K562 (cell line): ENCODE data around the gene AHCYL1. TPM values are rescaled to one million over a fixed set of nuclear protein-coding genes. Genes with fewer than 3 reads are reported as not detected.

Source experiments
- ATF7 ChIP-seq: fragments of 450-650 bp; IDR thresholded peaks from 2 replicates; pipeline ENCODE4 v1.7.1; 2014; ENCODE audit warnings: mild to moderate bottlenecking, moderate library complexity
- ERF ChIP-seq: fragments of 450-650 bp; formaldehyde crosslinking; IDR thresholded peaks from 2 replicates; pipeline ENCODE4 v1.4.0; 2020; ENCODE audit warnings: mild to moderate bottlenecking, mixed read lengths
- FOXP1 ChIP-seq: sonication (generic); formaldehyde crosslinking; IDR thresholded peaks from 2 replicates; pipeline ENCODE4 v1.8.0; 2022; ENCODE audit warnings: mild to moderate bottlenecking, missing genetic modification reagents
- HNRNPLL ChIP-seq: fragments of 200-400 bp; formaldehyde crosslinking; IDR thresholded peaks from 2 replicates; pipeline ENCODE4 v1.6.1; 2017; ENCODE audit warnings: low read length, low read depth, mild to moderate bottlenecking; ENCODE audit not compliant: poor library complexity, severe bottlenecking
- JUND ChIP-seq, 2 experiments: IDR thresholded peaks; 2 replicates in 1 of 2; 3 replicates in 1 of 2; pipeline ENCODE4 v1.6.1; 2011; ENCODE audit warnings: borderline replicate concordance in 2 of 2, low read depth in 2 of 2, low read length in 2 of 2, improper control_type of control experiment in 1 of 2, missing biosample characterization in 1 of 2, missing genetic modification characterization in 1 of 2, missing genetic modification reagents in 1 of 2
- KDM5B ChIP-seq: fragments of 200-600 bp; sonication (generic); IDR thresholded peaks from 2 replicates; pipeline ENCODE4 v1.6.1; 2012; ENCODE audit warnings: low read depth, mild to moderate bottlenecking, moderate library complexity, low read length, control low read depth, inconsistent platforms; ENCODE audit not compliant: insufficient replicate concordance
- KHSRP ChIP-seq: fragments of 450-650 bp; IDR thresholded peaks from 2 replicates; pipeline ENCODE4 v1.6.1; 2017
- NFYB ChIP-seq: IDR thresholded peaks from 2 replicates; pipeline ENCODE4 v1.6.1; 2011; ENCODE audit warnings: mild to moderate bottlenecking, moderate library complexity; ENCODE audit not compliant: insufficient read length; ENCODE audit errors: extremely low read depth
- NR2F6 ChIP-seq: fragments of 450-650 bp; formaldehyde crosslinking; IDR thresholded peaks from 2 replicates; pipeline ENCODE4 v1.4.0; 2020; ENCODE audit warnings: mild to moderate bottlenecking
- POLR2AphosphoS2 ChIP-seq: IDR thresholded peaks from 2 replicates; pipeline ENCODE4 v1.6.1; 2012; ENCODE audit warnings: low read length, improper control_type of control experiment
- POU5F1 ChIP-seq: fragments of 150-350 bp; IDR thresholded peaks from 2 replicates; pipeline ENCODE4 v1.6.1; 2014; ENCODE audit warnings: borderline replicate concordance, low read length, low read depth, mild to moderate bottlenecking; ENCODE audit not compliant: partially characterized antibody
- SFPQ ChIP-seq: fragments of 200-400 bp; formaldehyde crosslinking; IDR thresholded peaks from 2 replicates; pipeline ENCODE4 v1.6.1; 2017; ENCODE audit warnings: mild to moderate bottlenecking, low read depth, low read length, moderate library complexity
- SMAD1 ChIP-seq: fragments of 150-350 bp; IDR thresholded peaks from 2 replicates; pipeline ENCODE4 v1.6.1; 2014; ENCODE audit warnings: low read length, low read depth; ENCODE audit not compliant: partially characterized antibody
- SMARCA4 ChIP-seq: fragments of 450-650 bp; IDR thresholded peaks from 2 replicates; pipeline ENCODE4 v1.6.1; 2016
- TBP ChIP-seq: optimal IDR thresholded peaks from 2 replicates; pipeline ENCODE3; 2011; ENCODE audit warnings: low read depth, low read length, improper control_type of control experiment
- TEAD2 ChIP-seq: fragments of 450-650 bp; IDR thresholded peaks from 2 replicates; pipeline ENCODE4 v1.6.1; 2016; ENCODE audit warnings: missing genetic modification characterization, control low read depth, missing compliant biosample characterization
- TRIM25 ChIP-seq: fragments of 450-650 bp; IDR thresholded peaks from 2 replicates; pipeline ENCODE4 v1.7.0; 2016; ENCODE audit warnings: borderline replicate concordance
- ZBTB8A ChIP-seq: fragments of 450-650 bp; IDR thresholded peaks from 2 replicates; pipeline ENCODE4 v1.6.1; 2018; ENCODE audit warnings: mild to moderate bottlenecking, moderate library complexity; ENCODE audit not compliant: partially characterized antibody
- ZFP30 ChIP-seq: fragments of 250-450 bp; sonication (Bioruptor Pico); IDR thresholded peaks from 2 replicates; pipeline ENCODE4 v1.8.0; 2022; ENCODE audit warnings: moderate library complexity, mild to moderate bottlenecking, inconsistent platforms, borderline replicate concordance
- ZNF551 ChIP-seq: fragments of 250-450 bp; sonication (Bioruptor Pico); IDR thresholded peaks from 2 replicates; pipeline ENCODE4 v1.5.0; 2021; ENCODE audit warnings: mild to moderate bottlenecking, moderate library complexity
- ZNF655 ChIP-seq: fragments of 250-450 bp; sonication (Bioruptor Pico); IDR thresholded peaks from 2 replicates; pipeline ENCODE4 v1.5.0; 2021
- polyA plus RNA-seq, 8 experiments: library from polyadenylated mRNA; depleted of rRNA in 4 of 8; stranded (reverse) in 5 of 8; unstranded in 3 of 8; fragments of >200 nt; fragmentation: Nextera tagmentation in 2 of 8; fragmentation: Illumina TruSeq in 1 of 8; extraction: Ambion mirVana in 2 of 8; extraction: Trizol in 1 of 8; gene quantifications; 2 replicates each; pipeline versions ENCODE4 v1.2.1 to v1.2.3, GENCODE V29; 2011 to 2014; ENCODE audit warnings: inconsistent platforms in 1 of 8, missing spikeins in 1 of 8
- total RNA-seq, 7 experiments: library from RNA; depleted of rRNA in 6 of 7; stranded (reverse); fragments of >200 nt in 6 of 7; fragmentation: Illumina TruSeq in 2 of 7; extraction: Trizol in 2 of 7; gene quantifications; 2 replicates each; pipeline versions ENCODE4 v1.2.1 to v1.2.3, GENCODE V29; 2011 to 2021; ENCODE audit warnings: low replicate concordance in 1 of 7

Gene AHCYL1
- total and polyA plus RNA-seq, 9 of the 15 experiments (the other 6 are each of a cell fraction or from before 2014, with no cell fraction given), result 27.3 to 118 (median 44.5) TPM

GRCh38 chr1:110003747-110004428 lies 19.3 kb downstream of the AHCYL1 start (continued):
- TF ChIP-seq FOXP1 (CRISPR knock-in tag), result no peak
- no peak for TF ChIP-seq ZNF655 (CRISPR knock-in tag)
- no peak for TF ChIP-seq KDM5B
- no peak; the same call in 1 of the 2 replicates for TF ChIP-seq ERF (CRISPR knock-in tag)
- TF ChIP-seq NFYB, result no peak
- TF ChIP-seq ATF7, result peak; percentile 79
- TF ChIP-seq NR2F6, result no peak
- TF ChIP-seq JUND (IDR thresholded peaks at IDR 0.05; ENCODE audit: borderline replicate concordance, low read depth, low read length), result peak; percentile 71
- peak; percentile 80; the same call in 2 of the 3 replicates for TF ChIP-seq JUND (tag; IDR thresholded peaks at IDR 0.05; ENCODE audit: borderline replicate concordance, low read depth, low read length)
- TF ChIP-seq SMAD1, result no peak
- TF ChIP-seq KHSRP, result no peak
- no peak for TF ChIP-seq TEAD2 (tag)
- no peak for TF ChIP-seq TBP
- TF ChIP-seq SMARCA4, result peak; percentile 92
- TF ChIP-seq ZNF551 (CRISPR knock-in tag), result no peak
- TF ChIP-seq HNRNPLL, result no peak
- TF ChIP-seq POLR2AphosphoS2, result no peak
- TF ChIP-seq POU5F1, result no peak
- TF ChIP-seq TRIM25, result no peak
- TF ChIP-seq ZFP30 (CRISPR knock-in tag), result no peak
- no peak for TF ChIP-seq SFPQ
- no peak for TF ChIP-seq ZBTB8A
